Activated gamma-delta T cell (primary cell): ENCODE measurements around the gene GFOD1.
"Not testable (repeated sequence)": the region's sequence is repeated elsewhere in the genome, so short reads cannot be mapped to it uniquely, and the experiment has no call there.

Experiments used
- DNase-seq: peaks from one replicate; lab custom pipeline; 2025; lab: John Stamatoyannopoulos, UW

GFOD1 gene

DNA sequence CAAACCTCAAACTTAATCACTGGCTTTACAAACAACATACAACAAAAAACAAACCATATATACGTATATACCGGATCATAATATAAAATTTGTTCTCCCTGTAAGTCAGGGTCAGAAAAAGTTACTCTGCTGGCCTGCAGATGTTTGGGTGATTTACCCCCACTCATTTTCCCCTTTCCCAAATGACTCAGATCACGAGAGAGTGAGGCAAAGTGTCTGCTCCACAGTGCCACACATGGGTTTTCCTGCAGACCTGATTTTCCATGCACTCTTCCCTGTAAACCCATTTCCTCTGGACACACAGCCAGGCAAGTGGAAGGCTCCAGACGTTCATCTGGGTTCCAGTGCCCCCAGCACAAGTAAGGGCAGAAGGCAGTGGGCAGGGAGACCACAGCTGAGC is 23.5 kb downstream of the GFOD1 start:
- DNase-seq = no peak

DNA sequence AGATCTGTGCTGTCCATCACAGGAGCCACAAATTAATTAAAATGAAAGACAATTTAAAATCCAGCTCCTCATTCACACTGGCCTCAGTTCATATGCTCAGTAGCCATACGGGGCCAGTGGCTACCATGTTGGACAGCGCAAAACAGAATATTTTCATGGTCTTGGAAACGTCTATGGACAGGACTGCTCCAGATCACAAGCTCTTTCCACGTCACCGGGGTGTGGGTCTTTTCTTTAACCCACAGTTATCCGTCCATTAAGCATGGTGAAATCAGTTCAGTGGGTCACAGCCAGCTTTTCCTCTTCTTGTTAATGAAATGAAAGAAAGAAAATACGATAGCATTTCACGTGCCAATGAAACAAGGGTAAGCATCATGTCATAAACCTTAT is 24.1 kb downstream of the GFOD1 start:
- no peak for DNase-seq

DNA sequence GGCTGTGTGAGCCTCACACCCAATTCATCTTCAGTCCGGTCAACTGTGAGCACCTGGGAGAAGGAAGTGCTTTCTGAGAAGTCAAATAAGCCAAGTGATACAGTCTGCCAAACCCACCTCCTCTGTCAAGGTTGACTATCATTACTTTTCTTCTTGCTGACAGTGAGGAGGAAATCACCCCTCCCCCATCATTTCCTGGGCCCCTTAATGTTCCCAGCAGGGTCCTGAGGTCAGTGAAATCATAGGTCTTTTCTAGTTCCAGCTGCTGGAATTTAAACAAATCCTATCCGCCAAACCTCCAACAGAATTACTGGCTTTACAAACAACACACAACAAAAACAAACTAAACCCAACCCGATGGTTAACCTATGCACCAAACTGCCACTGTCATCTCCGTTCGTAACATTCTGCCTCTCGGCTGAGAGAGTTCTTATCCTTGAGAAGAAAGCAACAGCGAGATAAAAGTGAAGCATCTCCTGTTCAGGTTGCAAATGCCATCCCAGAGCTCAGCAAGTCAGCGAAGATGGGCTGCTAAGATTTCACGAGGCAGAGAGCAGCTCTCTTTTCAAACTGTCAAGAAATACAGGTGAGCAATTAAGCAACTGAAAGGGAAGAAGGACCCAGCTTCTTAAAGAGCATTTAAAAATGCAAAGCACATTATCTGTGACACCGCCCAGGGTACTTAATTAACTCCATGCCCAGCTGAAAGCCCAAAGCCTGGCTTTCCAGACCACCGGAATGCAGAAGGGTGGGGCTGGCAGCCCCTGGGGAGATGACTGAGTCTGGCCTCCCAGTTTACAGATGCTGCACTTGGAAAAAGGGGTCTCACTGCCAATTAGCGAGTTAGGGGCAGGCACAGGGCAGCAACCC is 24.7 kb downstream of the GFOD1 start:
- no peak for DNase-seq

DNA sequence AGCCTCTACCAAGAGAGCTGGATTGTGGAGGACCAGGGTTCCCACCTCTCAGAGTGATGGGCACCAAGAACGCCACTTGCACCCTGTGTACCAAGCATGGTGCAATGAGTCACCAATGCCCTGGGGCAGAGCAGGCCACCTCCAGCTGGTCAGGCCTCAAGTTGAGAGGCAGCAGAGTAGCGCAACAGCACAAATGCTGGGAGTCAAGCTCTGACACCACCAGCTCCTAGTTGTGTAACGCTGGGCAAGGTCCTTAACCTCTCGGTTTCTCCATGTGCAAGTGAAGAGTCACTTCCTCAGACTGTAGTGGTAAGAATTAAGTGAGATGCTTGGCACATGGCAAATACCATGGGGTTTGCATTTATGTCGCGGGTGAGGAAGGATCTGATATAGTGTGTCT is 25.6 kb downstream of the GFOD1 start:
- no peak for DNase-seq

DNA sequence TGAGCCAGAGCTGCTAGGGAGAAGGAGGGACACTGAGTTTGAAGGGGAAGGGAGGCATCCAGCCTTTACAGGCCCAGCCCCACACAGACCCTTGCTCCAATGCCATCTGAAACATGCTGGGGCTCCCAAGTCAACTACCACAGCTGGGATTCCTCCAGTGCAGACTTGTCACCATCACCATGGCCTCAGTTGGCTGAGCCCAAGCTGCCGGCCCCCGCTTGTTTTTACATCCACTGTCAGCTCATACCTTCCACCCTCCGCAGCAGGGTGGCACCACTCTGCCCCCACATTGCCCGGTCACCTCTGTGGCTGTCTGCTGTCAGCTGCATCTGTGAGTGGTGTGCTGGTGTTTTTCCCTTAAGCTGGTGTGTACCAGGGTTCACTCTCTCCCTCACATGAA is 26.1 kb downstream of the GFOD1 start:
- no peak for DNase-seq

DNA sequence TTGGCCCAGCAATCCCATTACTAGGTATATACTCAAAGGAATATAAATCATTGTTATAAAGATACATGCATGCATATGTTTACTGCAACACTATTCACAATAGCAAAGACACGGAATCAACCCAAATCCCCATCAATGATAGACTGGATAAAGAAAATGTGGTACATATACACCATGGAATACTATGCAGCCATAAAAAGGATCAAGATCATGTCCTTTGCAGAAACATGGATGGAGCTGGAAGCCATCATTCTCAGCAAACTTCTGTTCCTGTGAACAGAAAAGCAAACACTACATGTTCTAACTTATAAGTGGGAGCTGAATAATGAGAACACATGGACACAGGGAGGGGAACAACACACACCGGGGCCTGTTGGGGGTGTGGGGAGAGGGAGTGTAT is 27.1 kb downstream of the GFOD1 start:
- DNase-seq = not testable (repeated sequence)

DNA sequence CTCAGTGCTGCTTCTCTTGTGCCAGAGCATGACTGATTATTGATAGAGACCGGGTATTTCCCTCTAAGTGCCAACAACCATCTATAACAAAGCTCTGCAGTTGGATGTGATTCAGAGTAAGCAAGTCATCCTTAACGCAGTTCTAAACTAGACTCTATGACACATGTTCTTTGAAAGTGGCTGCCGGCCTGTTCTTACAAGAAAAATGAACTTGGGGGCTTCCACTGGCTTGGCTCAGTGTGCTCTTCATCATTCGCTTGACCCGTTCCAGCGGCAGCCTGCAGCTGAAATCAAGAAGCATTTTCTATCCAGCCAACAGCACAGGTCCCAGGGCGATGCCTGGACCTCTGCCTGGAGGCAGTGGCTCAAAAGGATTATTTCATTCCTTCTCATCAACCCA is 29.8 kb downstream of the GFOD1 start:
- no peak for DNase-seq

DNA sequence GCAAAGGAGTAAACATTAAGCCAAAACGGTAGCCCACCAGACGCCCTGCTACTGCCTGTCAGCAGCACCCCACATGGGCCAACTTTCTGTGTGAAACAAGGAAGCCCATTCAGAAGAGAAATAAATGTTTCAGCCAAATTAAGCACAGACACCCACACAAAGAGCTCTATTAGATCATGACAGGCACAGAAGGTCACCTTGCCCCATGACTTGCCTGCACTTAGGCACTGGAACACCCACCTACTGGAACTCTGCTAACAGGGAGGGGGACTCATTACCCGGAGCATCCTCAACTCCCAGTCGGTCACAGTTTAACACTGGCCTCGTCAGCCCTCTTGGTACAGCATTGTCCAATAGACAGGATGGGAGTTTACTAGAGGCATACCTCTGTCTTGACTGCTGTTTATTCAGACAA is 31.8 kb downstream of the GFOD1 start:
- no peak for DNase-seq

DNA sequence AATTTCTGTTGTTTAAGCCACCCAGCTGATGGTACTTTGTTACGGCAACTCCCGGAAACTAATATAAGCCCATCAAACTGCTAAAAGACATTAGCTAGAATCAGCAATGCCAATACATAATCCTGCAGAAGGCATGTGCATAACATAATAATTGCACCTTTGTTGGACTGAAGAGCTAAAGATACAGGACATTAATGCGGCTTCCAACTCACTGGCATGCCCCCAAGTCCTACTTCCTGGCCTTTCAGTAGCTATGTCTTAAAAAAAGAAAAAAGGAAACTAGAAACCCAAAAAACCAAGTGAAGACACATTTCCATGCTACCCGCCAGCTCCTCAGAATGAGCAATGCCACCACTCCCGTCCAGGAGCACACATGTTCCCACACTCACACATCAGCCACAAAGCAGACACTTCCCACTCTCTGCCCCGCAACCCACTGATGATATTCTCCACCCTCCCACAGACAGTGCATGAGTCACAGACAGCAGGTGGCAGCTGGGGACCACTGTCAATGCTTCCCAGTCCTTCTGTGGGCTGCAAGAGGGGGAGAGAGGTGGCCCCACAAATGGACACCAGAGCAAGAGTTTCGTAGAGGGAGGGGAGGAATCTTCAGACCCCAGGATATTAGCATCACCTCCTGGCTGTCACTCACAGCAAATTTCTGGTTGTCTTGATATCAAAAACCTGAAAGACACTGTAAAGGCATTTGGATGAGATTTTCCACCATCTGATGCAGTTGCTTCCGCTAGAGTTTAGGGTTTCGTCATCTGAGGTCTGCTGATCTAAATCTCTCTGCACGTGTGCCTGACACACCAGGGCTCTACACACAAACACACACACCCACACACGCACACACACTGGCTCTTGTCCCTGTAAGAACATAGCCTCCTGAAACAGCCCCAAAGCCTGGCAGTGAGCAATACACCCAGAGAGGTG is 32.8 kb downstream of the GFOD1 start:
- DNase-seq = no peak

DNA sequence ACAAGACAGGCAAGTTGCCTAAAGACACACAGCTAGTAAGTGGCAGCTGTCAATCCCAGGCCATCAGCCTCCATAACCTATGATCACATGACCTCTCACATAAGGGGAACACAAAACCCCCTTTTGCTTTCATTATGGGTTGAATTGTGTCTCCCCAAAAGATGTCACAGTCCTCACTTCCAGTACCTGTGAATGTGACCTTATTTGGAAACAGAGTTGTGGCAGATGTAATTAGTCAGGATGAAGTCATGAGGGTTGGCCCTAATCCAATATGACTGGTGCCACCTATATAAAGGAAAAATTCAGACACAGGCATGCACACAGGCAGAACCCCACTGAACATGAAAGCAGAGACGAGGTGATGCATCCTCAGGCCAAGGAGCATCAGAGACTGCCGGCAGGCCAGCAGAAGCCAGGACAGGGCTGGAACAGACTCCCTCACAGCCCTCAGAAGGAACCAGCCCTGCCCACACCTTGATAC is 33.6 kb downstream of the GFOD1 start:
- no peak for DNase-seq

DNA sequence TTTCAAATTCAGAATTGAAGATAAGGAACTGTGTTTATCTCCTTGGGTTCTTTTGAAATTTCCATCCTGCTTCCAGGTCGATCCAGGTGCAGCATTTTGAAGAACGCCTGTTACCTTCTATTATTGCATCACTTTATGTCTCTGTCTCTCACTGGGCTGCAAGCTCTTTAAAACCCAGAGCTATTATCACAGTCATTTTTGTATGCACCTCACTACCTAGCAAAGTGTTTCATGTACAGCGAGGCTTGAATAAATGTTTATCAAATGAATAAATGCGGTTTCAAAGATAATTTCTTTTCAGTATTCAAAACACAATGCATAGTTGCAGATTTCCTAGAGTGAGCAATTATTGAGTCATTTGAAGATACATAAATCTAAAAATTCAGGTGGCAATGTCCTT is 34.2 kb downstream of the GFOD1 start:
- no peak for DNase-seq

DNA sequence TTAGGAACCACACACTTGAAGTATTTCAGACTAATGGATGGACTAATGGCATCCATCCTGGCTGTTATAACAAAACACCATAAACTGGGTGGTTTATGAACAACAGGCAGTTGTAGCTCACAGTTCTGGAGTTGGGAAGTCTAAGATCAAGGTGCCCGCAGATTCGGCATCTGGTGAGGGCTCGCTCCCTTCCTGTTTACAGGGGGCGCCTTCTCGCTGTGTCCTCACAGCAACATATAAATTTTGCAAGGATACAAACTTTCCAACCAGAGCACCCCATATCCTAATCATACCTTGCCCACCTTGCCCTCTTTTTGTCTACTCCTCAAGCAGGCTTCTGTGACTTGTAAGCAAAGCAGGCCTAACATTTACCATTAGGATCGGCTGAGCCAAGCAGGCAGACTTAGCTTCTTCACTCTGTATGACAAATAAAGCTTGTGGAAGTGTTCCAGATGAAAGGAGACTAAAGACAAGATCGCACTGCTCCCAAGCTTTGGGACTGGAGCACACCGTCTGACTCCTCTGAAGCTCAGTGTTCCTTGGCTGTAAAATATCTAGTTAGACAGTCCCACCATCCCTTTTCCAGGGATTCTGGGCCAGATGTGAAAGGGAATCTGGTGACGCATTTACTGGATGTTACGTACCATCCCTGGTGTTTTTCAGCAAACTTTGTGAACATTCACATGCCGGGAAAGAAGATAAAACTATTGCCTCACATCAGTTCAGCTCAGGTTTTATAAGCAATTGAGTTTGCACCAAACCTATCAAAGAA is 34.9 kb downstream of the GFOD1 start:
- DNase-seq = no peak

DNA sequence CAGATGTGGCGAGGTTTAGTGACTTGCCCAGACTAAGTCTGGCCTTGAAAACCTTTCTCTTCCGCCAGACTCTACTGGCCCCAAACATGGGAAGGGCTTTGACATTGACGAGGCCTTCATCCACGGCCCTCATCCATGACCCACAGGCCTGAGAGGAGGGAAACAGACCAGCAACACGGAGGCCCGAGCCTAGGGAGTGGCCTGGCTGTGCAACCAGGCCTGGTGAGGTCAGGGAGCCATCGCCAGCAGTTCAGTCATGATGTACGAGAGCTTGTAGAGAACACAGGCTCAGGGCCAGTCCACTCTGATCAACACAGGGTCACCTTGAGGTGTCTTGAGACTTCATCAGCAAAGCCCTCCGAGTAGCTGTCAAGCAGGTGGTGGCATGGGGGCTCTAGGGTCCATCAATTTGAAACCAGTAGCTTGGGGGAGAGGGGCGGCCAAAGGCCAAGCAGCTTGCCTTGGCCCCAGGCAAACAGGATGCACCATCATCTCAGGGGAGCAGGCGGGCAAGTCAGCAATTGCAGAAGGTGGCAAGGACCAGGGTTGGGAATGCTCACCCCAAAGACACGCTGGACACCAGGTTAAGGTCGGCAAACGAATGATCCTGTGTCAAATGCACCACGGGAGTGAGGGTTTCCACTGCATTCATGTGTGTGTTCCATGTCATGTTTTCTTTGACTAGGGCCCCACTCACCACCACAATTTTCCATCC is 36.1 kb downstream of the GFOD1 start:
- no peak for DNase-seq

DNA sequence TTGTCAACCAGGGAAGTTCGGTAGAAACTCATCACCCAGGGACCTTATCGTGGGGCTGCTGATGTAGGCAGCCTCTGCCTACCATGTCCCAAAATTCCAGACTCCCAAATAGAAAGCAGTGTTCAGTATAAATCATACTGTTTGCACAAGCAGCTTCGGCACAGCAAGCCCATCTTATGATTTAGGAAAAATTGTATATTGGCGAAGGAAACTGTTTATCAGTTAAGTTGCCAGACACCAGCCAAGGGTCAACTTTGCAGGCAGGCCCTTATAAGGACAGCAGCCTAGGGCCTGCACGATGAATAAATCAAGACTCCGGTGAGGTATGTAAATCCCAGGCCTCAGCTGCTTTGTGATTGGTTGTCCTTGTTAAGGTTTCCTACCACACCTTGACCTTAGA is 36.8 kb downstream of the GFOD1 start:
- no peak for DNase-seq

DNA sequence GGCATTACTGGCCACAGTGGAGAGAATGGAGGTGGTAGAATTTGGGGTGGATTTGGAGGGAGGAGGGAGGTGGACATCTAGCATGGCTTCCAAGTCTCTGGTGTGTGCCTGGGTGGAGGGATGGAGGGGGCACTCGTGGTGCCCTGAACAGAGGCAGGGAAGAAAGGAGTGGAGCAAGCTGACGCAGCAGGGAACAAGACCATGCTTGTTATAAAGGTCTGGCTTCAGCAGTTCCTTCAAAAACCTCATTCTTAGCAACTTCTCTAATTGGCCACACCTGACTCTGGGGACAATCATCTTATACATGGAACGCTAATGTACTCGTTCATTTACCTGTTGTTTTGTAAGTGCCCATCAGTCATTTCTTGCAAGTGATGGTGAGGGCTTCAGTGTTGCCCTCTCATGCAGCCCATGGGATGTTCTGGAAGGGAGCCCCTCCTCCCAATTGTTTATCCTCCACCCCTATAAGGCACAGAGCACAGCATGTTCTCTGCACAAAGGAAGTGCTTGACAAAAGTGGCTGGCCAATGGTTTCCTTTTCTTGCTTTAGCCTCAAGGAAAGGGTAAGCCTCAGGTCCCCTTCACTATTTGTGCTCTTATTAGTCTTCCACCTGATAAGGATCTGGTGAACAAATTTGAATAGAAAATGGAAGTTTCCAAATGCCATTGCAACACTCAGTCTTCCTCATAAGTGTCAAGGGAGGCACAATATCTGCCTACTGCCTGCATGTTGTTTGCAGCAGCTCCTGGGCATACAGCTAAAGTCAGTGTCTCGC is 39.3 kb downstream of the GFOD1 start:
- no peak for DNase-seq

DNA sequence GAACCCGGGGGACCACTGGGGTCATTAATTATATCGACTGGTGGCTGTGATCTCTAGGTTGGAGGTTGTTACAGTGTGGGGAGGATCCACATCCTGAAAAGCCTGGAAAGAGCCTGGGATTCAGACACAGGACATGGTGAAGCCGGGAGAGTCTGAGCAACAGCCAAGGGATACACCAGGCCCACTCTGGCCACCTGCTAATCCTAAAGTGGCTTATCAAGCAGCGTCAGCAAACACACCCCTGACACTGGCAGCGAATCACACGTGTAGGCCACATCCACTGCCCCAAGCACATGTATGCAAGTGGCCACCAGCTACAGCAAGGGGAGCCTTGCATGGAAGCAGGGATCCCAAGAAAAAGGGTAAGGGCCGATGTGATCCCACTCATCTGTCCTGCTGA is 41.0 kb downstream of the GFOD1 start:
- no peak for DNase-seq

DNA sequence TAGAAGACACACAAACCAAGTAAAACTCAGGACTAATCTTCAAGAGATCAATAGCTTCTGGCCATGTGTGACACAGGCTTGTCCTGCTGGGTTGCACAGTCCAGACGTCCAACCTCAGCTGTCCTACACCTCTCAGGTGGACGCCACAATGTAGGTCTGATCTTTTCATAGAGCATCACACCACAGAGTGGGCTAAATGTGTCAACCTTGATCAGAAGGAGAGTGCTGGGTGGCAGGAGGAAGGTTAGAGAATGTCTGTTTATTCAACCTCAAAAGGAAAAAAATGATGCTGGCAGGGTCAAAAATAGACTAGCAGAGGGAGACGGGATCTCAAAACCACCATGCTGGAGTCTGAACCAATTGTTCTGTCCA is 41.7 kb downstream of the GFOD1 start:
- no peak for DNase-seq

DNA sequence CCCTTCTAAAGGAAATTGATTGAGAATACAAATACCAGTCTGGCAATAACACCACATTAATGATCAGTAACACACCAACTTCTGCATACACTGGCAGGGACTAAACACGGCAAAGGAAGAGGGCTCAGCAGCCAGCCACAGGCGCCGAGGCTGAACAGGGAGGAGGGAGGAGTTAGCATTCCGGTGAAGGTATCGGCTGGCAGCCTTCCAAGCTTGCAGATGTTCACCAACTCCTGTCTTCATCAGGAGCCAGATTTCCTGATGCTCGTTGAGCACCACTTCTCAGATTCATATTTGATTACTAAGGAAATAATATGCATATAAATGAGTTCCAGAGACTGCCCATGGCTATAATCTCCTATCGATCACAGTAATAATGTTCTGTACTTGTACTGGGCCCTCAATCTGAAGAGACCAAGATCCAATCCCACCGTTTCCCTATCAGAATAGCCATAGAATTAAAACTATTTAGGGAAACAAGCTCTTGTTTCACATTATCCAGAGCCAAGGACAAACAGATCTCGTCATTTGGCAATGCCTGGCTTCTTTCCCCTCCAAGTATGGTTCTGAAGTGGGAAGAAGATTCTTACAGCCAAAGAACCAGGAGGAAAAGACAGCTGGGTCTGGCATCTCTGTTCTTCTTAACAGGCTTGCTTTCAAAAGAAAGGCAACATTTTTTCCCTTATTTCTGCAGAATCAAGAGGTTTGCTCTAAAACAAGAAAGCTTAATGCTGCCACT is 42.2 kb downstream of the GFOD1 start:
- no peak for DNase-seq

DNA sequence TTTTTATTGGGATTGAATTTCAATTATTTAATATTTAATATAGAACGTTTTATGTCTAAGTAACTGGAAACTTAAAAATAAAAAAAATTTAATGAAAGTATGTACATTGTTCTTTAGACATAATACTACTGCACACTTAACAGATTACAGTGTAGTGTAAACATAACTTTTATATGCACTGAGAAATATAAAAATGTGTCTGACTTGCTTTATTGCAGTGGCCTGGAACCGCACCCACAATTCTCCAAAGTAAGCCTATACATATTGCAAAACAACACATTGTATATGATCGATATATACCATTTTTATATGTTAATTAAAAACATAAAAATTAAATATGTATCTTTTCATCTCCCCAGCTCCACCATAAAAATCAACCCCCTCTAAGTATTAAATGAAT is 42.8 kb downstream of the GFOD1 start:
- DNase-seq = no peak

DNA sequence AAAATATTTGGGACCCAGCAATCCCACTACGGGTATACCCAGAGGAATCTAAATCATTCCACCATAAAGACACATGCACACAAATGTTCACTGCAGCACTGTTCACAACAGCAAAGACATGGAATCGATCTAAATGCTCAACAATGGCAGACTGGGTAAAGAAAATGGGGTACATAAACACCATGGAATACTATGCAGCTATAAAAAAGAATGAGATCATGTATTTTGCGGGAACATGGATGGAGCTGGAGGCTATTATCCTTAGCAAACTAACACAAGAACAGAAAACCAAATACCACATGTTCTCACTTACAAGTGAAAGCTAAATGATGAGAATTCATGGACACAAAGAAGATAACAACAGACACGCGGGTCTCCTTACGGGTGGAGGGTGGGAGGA is 43.4 kb downstream of the GFOD1 start:
- DNase-seq = not testable (repeated sequence)
